DND-41 (cell line): Measurements from ENCODE around the gene CD200R1L.

ENCODE experiments used
- ATAC-seq: fragments of 200-7000 bp; cut with Tn5 transposase; 3 replicates; pipeline ENCODE4 v1.9.1; 2021; ENCODE audit warnings: low read depth; ENCODE audit not compliant: insufficient read depth
- DNase-seq: peaks from one replicate; pipeline ENCODE4 v3.0.0-alpha.2; 2020
- H2AFZ ChIP-seq: 2 replicates; pipeline ENCODE4 v1.6.0; 2012; ENCODE audit warnings: low read depth, low read length
- H3K27ac ChIP-seq: 2 replicates; pipeline ENCODE4 v1.5.1; 2012; ENCODE audit warnings: low read length, inconsistent platforms
- H3K27me3 ChIP-seq: fragments of 200-600 bp; sonication (generic); 2 replicates; pipeline ENCODE4 v1.6.0; 2012; ENCODE audit warnings: low read length, mild to moderate bottlenecking, inconsistent platforms; ENCODE audit not compliant: insufficient read depth, poor library complexity
- H3K36me3 ChIP-seq: 2 replicates; pipeline ENCODE4 v1.5.1; 2012; ENCODE audit warnings: low read length, inconsistent platforms; ENCODE audit not compliant: insufficient read depth
- H3K4me1 ChIP-seq: 2 replicates; pipeline ENCODE4 v1.5.1; 2012; ENCODE audit warnings: mild to moderate bottlenecking, low read length; ENCODE audit not compliant: insufficient read depth
- H3K4me2 ChIP-seq: 2 replicates; pipeline ENCODE4 v1.6.0; 2012; ENCODE audit warnings: mild to moderate bottlenecking, moderate library complexity, low read length, inconsistent platforms; ENCODE audit not compliant: insufficient read depth
- H3K4me3 ChIP-seq, 2 experiments: fragments of 200-600 bp in 1 of 2; shearing (Covaris generic) in 1 of 2; 2 replicates each; pipeline ENCODE4 v1.5.1; 2012 to 2016; ENCODE audit warnings: inconsistent platforms in 2 of 2, low read length in 2 of 2, mild to moderate bottlenecking in 2 of 2, low read depth in 1 of 2, moderate library complexity in 1 of 2
- H3K79me2 ChIP-seq: 2 replicates; pipeline ENCODE4 v1.6.0; 2012; ENCODE audit warnings: low read length, inconsistent platforms; ENCODE audit not compliant: insufficient read depth
- H3K9ac ChIP-seq: 2 replicates; pipeline ENCODE4 v1.6.0; 2012; ENCODE audit warnings: low read depth, mild to moderate bottlenecking, inconsistent platforms, low read length, moderate library complexity
- H3K9me3 ChIP-seq: 2 replicates; pipeline ENCODE4 v1.5.1; 2012; ENCODE audit warnings: low read length, moderate library complexity, mild to moderate bottlenecking, inconsistent platforms; ENCODE audit not compliant: insufficient read depth, severe bottlenecking
- H4K20me1 ChIP-seq: 2 replicates; pipeline ENCODE4 v1.6.0; 2012; ENCODE audit warnings: low read length; ENCODE audit not compliant: insufficient read depth
- EZH2 ChIP-seq: IDR thresholded peaks from 3 replicates; pipeline ENCODE4 v1.6.1; 2012; ENCODE audit warnings: borderline replicate concordance, low read depth, mild to moderate bottlenecking, moderate library complexity, low read length, inconsistent platforms; ENCODE audit not compliant: severe bottlenecking
- TF ChIP-seq, protein P1 (sequence below): IDR thresholded peaks from 2 replicates; pipeline ENCODE4 v1.5.1; 2012; ENCODE audit warnings: borderline replicate concordance, low read length, moderate library complexity, mild to moderate bottlenecking; ENCODE audit not compliant: poor library complexity, severe bottlenecking; ENCODE audit errors: extremely low read depth

Gene CD200R1L, protein sequence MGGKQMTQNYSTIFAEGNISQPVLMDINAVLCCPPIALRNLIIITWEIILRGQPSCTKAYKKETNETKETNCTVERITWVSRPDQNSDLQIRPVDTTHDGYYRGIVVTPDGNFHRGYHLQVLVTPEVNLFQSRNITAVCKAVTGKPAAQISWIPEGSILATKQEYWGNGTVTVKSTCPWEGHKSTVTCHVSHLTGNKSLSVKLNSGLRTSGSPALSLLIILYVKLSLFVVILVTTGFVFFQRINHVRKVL

DNA sequence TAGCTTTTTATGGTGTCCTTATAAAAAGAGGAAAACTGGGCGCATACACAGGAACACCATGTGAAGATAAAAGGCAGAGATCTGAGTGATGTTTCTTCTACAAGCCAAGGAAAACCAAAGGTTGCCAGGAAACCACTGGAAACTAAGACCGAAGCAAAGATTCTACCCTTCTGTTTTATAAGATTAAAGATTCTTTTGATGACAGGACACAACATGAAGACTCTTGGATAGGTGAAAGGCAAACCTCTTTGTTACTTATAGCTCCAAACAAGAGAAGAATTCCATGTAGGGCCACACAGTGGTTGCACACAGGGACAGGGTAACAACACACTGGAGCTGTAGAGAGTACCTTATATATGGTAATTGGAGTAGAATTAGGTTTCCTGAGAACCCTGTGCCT, at the start of gene CD200R1L:
TSS of gene CD200R1L (minus strand) at position 101 of the 400 bp plus-strand sequence. CDS start 17,497 bp downstream, outside the sequence.
- ATAC-seq (no peak), DNase-seq (no peak)
- TF ChIP-seq, protein P1, sequence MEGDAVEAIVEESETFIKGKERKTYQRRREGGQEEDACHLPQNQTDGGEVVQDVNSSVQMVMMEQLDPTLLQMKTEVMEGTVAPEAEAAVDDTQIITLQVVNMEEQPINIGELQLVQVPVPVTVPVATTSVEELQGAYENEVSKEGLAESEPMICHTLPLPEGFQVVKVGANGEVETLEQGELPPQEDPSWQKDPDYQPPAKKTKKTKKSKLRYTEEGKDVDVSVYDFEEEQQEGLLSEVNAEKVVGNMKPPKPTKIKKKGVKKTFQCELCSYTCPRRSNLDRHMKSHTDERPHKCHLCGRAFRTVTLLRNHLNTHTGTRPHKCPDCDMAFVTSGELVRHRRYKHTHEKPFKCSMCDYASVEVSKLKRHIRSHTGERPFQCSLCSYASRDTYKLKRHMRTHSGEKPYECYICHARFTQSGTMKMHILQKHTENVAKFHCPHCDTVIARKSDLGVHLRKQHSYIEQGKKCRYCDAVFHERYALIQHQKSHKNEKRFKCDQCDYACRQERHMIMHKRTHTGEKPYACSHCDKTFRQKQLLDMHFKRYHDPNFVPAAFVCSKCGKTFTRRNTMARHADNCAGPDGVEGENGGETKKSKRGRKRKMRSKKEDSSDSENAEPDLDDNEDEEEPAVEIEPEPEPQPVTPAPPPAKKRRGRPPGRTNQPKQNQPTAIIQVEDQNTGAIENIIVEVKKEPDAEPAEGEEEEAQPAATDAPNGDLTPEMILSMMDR, result no peak
- no peak for TF ChIP-seq EZH2
- Histone ChIP-seq H3K9me3 (no peaks in the 10 kb centered on the region), H3K4me2 (no peak within 1 kb of the TSS), H3K36me3 (no peaks in the 10 kb centered on the region), H3K79me2 (no peaks in the 10 kb centered on the region), H3K9ac (no peak within 1 kb of the TSS), H3K4me1 (peaks cover 5% of the 10 kb centered on the region; the same call in 1 of the 2 replicates), H3K4me3 (no peak within 1 kb of the TSS), H3K27me3 (no peaks in the 10 kb centered on the region), H2AFZ (no peak within 1 kb of the TSS), H3K27ac (no peak within 1 kb of the TSS), H4K20me1 (no peaks in the 10 kb centered on the region)

- no peak overlapping the region for H3K9ac ChIP-seq
- no peak overlapping the region for H3K4me2 ChIP-seq
- no peak for DNase-seq
- TF ChIP-seq EZH2, result no peak
- TF ChIP-seq, protein P1, result no peak
- H3K27ac ChIP-seq, result no peak overlapping the region
- no peaks in the 10 kb centered on the region for H3K4me1 ChIP-seq
- H3K4me3 ChIP-seq, result no peak overlapping the region
- H2AFZ ChIP-seq, result no peak overlapping the region
- H3K9me3 ChIP-seq, result no peaks in the 10 kb centered on the region
- H4K20me1 ChIP-seq, result no peaks in the 10 kb centered on the region
- H3K79me2 ChIP-seq, result no peaks in the 10 kb centered on the region
- H3K36me3 ChIP-seq, result no peaks in the 10 kb centered on the region
- no peak for ATAC-seq
- H3K27me3 ChIP-seq, result no peaks in the 10 kb centered on the region
These were observed 47.6 kb upstream of the CD200R1L start for GRCh38 chr3:112894258-112894657.

GRCh38 chr3:112889357-112889756, 42.7 kb upstream of the CD200R1L start:
- Histone ChIP-seq H4K20me1 (no peaks in the 10 kb centered on the region), H3K9me3 (no peaks in the 10 kb centered on the region), H3K9ac (no peak overlapping the region), H3K27ac (no peak overlapping the region), H3K4me2 (no peak overlapping the region), H3K4me3 (no peak overlapping the region), H3K79me2 (no peaks in the 10 kb centered on the region), H3K4me1 (no peaks in the 10 kb centered on the region), H3K36me3 (no peaks in the 10 kb centered on the region), H2AFZ (no peak overlapping the region), H3K27me3 (no peaks in the 10 kb centered on the region)
- TF ChIP-seq EZH2, result no peak
- TF ChIP-seq, protein P1, result no peak
- ATAC-seq (no peak), DNase-seq (no peak)
